Measurements from ENCODE around the gene SLC26A3.

Gene SLC26A3

GRCh38 chr7:107816011-107816566, 13.1 kb upstream of the SLC26A3 start:
- no peak overlapping the region for H3K4me3 ChIP-seq (ENCODE audit: low read depth, low read length)
- no peak for TF ChIP-seq CTCF (IDR thresholded peaks at IDR 0.05; ENCODE audit: low read depth, low read length)

GRCh38 chr7:107815254-107815882, 12.3 kb upstream of the SLC26A3 start:
- no peak for TF ChIP-seq CTCF (IDR thresholded peaks at IDR 0.05; ENCODE audit: low read depth, low read length)
- no peak overlapping the region for H3K4me3 ChIP-seq (ENCODE audit: low read depth, low read length)

- TF ChIP-seq CTCF (IDR thresholded peaks at IDR 0.05; ENCODE audit: low read depth, low read length) = no peak
- H3K4me3 ChIP-seq (ENCODE audit: low read depth, low read length) = no peak overlapping the region
These were observed 10.5 kb upstream of the SLC26A3 start for GRCh38 chr7:107813524-107813923.

- TF ChIP-seq CTCF (IDR thresholded peaks at IDR 0.05; ENCODE audit: low read depth, low read length) = no peak
- no peak overlapping the region for H3K4me3 ChIP-seq (ENCODE audit: low read depth, low read length)
These were observed 8.9 kb upstream of the SLC26A3 start for GRCh38 chr7:107811934-107812333.

GRCh38 chr7:107810626-107811025, 7.6 kb upstream of the SLC26A3 start:
- TF ChIP-seq CTCF (IDR thresholded peaks at IDR 0.05; ENCODE audit: low read depth, low read length) = no peak
- no peak overlapping the region for H3K4me3 ChIP-seq (ENCODE audit: low read depth, low read length)

GRCh38 chr7:107809179-107809578, 6.2 kb upstream of the SLC26A3 start:
- no peak overlapping the region for H3K4me3 ChIP-seq (ENCODE audit: low read depth, low read length)
- no peak for TF ChIP-seq CTCF (IDR thresholded peaks at IDR 0.05; ENCODE audit: low read depth, low read length)

- no peak overlapping the region for H3K4me3 ChIP-seq (ENCODE audit: low read depth, low read length)
- TF ChIP-seq CTCF (IDR thresholded peaks at IDR 0.05; ENCODE audit: low read depth, low read length) = no peak
These were observed 3.3 kb downstream of the SLC26A3 start for GRCh38 chr7:107799647-107800264.

All from WI38 (cell line).